Endometrial microvascular endothelial cells (primary cell): Measurements from ENCODE around the gene CGN. TPM values are rescaled to one million over a fixed set of nuclear protein-coding genes. Genes with fewer than 3 reads are reported as not detected.

ENCODE experiments used
- in situ Hi-C: cut with HindIII; loops from 2 replicates; pipeline ENCODE4 v1.10.0; 2017; ENCODE audit warnings: low sequenced_read_pairs, low pct_unique_long_range_greater_than_20kb; ENCODE audit errors: inconsistent ontology term
- total RNA-seq: library from RNA; depleted of rRNA; stranded (reverse); fragments of >200 nt; gene quantifications from one replicate; pipeline ENCODE4 v1.2.3, GENCODE V29; 2015; ENCODE audit errors: inconsistent ontology term

Gene CGN
- total RNA-seq, 1 donor from 2014 or later, result 0.09 TPM

DNA sequence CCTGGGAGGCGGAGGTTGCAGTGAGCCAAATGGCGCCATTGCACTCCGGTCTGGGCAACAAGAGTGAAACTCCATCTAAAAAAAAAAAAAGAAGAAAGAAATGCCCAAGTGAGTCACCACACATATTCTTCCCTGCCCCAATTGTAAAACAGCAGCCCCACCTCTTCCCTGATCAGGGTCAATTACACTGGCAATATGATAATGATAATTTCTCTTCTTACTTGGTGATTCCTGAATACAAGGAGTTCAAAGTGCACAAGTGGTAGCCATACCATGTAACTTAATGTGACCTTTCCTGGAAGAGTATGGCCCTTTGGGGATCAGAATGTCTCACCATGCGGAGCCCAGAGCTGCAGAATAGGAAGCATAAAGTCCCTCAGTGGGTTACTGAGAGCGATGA lies 11.8 kb upstream of the CGN start:
- in situ Hi-C loops, result no loop called here

DNA sequence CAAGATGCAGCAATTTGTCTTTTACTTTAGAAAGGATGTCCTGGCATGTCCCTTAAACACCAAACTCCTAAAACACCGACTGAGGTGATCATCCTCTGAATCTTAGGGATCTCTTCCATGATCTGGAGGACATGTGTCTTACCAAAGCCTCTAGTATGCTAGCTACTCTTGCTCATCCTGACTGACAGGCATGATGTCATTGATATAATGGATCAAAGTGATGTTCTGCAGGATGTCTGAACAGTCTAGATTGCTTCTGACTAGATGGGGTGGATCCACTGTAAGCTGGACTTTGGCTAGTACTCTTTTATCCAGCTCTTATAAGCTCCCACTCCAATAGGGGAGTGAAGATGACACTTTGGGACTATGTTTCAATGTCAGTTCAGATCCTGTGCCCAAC lies 11.3 kb upstream of the CGN start:
- in situ Hi-C loops, result no loop called here

DNA sequence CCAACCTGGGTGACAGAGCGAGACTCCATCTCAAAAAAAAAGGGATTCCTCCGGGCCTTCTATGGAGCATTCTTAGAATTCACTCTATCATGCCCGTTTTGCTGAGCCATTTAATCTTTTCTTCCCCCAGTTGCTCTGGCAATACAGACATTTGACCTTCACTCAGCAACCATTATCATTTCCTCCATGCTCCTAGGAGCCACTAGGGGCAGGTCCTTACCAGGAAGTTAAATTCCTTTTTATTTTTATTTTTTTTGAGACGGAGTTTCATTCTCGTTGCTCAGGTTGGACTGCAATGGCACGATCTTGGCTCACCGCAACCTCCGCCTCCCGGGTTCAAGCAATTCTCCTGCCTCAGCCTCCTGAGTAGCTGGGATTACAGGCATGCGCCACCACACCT lies 9.7 kb upstream of the CGN start:
- in situ Hi-C loops, result no loop called here

DNA sequence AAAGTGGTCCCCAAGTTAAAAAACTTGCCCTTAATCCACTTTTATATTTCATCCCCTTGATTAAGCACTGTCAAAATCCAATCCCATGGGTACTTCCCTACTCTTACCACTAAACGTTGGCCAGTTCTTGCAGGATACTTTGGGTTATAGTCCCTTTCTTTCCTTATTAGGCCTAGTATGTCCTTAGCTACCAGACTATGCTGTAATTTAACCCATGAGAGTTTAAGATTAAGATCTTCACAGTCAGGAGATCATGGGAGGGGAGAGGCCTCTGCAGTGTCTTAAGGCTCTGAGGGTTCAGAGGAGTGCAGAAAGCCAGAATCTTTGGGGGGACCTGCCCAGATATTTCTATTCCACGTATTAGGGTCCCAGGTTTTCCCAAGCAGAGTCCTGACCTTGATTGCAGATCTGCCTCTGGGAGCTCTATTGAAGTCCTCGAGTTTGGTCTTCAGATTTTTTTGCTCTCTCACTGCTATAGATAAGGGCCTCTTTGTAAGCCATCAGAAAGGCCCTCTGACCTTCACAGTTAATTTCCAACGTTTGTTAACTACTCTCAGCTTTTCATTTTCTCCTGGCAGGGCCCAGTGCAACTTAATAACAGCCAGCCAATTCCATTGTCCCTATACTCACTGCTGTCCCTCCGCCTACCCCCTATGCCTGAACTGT lies 9.0 kb upstream of the CGN start:
- in situ Hi-C loops, result no loop called here

DNA sequence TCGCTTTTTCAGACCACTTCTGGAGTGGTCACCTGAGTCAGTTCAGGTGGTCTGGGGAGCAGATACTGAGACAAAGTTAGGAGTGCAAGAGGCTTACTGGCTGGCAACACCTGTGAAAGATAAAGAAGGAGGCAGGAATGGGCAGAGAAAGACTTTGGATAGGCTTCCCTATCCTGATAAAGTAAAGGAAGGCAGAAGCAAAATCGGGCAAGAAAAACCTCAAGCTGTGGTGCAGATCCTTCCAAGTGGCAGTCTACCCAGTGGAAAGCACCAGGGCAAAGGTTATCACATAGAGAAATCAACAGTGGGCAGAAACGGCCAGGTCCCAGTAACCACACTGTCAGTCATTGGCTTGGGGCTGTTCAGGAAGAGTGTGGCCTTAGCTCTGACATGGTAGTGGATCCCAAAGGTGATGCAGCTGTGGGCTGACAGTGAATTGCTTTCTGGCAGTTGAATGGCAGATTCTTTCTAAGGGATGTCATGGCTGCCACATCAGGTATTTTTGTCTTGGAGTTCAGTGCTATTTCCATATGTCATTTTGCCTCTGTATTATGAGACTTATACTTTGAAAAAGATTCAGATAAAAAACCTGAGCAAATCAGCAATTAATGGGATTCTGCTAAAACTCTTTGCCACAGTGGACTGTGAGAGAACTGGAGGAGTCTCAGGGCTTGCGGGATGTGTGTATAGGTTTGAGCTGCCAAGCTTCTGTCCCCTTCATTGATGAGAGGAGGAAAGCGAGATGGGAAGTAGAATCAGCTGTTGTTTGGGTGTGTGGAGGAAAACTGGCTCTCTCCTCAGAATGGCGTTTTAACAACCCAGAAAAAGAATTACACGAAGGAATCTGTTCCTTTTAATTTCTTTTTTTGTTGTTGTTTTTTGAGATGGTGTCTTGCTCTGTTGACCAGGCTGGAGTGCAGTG lies 8.1 kb upstream of the CGN start:
- in situ Hi-C loops, result no loop called here

DNA sequence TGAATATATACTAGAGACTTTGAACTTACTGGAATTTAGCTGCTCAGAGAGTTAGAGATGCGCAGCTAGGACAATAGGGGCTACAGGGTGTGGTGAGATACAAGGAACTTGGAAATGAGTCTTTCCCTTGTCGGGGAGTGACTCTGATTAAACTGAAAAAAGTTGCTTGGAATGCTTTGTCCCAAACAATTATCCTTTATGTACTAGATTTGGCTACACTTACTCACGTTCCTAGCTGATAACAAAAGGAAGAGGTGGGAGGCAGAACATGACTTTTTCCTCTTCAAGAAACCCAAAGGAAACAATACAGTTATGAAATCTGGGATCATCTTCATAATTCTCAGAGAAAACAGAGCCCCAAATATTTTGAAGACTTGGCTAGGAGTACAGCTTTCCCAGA lies 6.9 kb upstream of the CGN start:
- in situ Hi-C loops, result no loop called here

DNA sequence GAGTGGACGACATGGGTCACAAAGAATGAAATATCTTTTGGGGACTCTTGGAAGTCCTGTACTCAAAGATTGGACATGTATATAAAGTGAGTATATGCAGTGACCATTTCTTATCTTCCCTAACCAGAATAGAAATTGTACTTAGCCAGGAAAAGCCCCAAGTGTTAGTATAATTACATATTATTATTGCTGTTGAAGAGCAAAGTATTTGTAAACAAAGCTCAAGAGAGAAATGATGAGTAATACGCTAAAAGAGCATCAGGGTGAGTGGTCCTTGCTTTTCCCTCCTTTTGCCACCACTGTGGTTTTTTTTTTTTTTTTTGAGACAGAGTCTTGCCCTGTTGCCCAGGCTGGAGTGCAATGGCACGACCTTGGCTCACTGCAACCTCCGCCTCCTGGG lies 6.4 kb upstream of the CGN start:
- in situ Hi-C loops, result no loop called here

DNA sequence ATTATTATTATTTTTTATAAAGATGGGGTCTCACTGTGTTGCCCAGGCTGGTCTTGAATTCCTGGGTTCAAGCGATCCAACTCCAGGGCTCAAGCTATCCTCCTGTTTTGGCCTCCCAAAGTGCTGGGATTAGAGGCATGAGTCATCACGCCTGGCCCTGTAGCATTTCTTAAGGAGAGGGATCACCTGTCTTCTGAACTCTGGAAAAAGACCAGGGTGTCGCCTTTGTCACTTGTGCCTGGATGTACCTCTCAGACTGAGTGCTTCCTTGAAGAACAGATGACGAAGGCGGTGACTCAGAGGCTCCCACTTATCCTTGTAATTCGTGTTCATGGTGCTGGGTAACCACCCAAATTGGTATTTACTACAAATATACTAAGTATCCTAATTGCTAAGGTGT lies 2.4 kb upstream of the CGN start:
- in situ Hi-C loops, result no loop called here

DNA sequence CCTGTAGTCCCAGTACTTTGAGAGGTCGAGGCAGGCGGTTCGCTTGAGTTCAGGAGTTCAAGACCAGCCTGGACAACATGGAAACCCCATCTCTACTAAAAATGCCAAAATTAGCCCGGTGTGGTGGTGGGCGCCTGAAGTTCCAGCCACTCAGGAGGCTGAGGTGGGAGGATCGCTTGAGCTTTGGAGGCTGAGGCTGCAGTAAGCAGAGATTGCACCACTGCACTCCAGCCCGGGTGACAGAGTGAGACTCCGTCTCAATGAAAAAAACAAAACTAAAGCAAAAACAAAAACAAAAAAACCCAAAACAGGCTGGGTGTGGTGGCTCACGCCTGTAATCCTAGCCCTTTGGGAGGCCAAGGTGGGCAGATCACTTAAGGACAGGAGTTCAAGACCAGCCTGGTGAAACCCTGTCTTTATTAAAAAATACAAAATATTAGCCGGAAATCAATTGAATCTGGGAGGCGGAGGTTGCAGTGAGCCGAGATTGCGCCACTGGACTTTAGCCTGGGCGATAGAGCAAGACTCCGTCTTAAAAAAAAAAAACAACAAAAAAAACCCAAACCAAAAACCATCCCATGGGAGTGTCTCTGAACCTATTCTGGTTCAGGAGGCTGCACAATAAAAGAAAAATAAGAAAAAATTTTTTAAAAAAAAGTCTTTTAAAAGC lies 1.7 kb upstream of the CGN start:
- in situ Hi-C loops, result no loop called here

DNA sequence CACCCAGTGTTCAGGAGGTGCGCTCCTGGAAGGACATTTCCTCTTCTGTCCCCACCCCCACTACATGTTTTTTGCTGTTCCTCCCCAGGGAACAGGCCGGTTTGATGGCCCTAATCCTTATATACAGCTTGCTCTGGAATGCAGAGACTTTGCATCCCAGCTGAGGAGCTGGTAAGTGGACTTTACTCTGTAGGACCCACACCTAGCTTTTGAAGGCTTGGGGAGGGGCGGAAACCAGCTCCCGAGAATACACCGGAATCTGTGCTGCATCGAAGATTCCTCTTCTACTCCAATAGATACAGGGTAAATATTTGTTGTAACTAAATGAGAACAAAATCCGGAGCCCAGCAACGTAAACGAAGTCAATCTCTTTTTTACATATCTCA lies 1.2 kb upstream of the CGN start:
- in situ Hi-C loops, result no loop called here

DNA sequence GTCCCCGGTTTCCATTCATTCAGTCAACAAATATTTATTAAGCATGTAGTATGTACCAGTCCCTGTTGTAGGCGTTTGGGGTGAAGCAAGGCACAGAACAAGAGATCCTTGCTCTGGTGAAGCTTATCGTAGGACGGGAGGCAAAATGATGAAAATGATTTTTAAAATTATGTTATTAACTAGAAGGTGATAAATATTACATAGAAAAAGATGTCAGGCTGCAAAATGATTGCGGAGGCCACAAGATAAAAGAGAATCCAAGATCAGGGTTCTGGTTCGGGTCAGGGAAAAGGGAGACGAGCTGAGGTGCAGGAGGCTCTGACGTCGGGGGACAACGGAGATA lies 602 bp upstream of the CGN start:
- in situ Hi-C loops, result no loop called here

DNA sequence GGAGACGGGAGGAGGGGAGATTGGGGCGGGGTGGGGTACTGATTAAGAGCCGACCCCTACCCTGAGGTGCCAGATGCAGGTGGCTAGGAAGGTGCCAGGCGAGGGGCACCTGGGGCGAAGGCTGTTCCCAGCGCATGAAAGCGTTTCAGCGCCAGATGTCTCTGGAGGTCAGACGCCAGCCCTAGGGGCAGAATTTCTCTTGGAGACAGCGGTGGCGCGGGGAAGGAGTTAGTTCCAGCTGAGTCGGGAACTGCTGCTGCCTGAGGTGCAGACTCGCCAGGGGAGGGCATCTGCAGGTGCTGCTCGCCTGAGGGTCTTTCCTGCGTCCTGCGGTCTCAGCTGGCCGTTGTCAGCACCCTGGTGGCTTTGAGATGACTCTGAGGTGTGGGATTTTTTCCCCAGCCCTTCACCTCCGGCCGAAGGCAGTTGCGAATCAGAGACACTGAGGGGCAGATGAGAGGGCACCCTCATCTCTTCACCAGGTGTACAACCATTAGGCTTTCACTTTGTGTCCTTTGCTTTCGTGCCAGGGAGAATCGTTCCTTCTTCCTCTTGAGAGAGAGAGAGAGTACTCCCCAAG lies 539 bp downstream of the CGN start:
- in situ Hi-C loops, result no loop called here

DNA sequence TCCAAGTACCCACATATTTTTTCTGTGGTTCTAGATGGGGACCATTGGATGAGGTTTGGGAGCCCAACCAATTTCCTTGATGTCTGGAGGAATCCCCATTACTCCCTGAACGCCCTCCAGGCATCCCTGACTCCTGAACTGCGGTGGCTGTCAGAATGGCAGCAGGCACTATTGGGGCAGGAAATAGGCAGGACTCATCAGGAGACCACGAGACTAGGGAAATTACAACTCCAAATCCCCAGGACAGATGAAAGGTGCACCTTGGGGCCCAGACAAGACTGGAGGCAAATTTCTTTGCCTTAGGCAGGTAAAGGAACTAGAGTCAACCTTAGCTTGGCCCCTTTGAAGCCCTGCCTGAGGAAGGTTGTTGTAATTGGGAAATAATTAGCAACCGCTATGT lies 1.1 kb downstream of the CGN start:
- in situ Hi-C loops, result no loop called here

DNA sequence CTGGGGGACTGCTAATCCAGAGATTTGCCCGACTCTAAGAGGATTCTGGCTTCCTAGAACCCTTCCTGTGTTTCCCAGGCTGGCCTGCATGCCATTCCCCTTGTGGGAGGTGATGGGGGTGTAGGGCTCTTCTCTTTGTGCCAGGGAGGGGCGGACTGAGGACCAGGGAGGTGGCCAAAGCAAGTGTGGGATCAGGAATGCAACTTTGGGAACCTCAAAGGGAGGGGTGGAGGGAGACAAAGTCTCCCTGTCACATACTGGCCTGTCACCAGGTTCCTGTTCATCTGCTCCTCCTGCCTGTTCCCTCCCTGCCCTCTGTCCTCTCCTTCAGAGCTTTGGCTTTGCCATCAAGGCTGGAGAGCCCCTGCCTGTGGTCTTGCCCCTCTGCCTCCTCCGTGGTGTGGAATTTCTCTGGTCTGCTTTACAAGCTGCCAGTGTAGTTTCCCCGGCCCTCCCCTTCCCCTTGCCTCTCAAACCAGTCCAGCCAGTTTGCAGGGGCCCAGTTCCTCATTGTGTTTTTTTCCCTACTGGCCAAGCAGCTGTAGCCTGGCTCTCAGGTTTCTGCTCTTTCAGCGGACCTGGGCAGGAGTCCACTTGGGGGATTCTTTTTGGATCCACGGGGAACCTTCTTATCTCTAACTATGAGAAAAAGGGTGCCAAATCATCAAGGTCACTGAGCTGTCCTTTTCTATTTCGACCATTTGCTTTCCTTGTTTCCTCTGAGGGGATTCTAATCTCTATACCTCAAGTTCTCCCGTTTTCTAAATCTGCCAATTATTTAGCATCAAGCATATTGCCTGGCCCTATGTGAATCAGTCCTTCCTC lies 1.8 kb downstream of the CGN start:
- in situ Hi-C loops, result no loop called here

DNA sequence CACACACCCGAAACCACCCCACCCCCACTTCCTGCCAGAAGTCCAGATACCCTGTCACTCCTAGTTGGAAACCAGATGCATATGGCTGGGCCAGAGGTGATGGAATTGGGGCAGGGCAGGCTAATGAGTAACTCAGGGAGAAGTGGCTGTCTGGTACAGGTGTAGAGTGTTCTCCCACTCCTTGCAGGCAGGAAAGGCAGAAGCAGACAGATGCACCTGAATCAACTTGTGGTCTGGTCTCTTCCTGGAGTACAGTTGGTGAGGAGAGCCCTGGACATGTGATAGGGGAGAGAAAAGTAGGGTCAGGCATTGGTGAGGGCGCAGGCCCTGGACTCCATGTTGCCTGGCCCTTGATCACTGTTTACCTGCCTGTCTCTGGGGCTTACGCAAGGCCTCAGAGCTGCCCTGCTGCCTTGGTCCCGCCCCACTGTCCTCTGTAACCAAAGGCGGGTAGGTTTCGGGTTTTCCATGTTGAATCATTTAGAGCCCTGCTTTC lies 2.5 kb downstream of the CGN start:
- in situ Hi-C loops, result no loop called here

DNA sequence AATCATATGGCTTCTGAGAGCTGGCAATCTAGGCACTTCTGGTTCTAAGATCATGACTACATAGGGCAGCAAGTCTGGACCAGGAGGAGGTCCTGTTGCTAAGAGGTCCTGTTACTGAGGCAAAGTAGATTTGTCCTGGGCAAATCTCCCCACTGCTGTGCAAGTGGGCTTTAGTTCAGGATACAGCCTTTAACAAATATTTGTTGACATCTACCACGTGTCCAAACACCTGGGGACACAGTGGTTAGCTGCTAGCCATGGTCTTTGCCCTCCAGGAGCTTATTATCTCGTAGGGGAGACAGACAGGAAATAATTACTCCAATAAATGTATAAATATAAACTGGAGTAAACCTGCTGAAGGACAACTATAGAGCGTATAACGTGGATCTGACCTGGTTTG lies 3.2 kb downstream of the CGN start:
- in situ Hi-C loops, result no loop called here

DNA sequence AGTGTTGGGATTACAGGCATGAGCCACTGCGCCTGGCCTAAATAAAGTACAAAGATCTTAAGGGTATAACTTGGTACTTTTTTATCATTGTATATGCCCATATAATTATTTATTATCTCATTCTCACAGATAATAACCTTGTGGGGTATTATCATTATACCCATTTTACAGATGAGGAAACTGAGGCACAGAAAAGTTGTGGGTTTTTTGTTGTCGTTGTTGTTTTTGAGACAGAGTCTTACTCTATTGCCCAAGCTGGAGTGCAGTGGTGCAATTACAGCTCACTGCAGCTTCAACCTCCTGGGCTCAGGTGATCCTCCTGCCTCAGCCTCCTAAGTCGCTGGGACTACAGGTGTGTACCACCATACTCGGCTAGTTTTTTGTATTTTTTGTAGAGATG lies 4.1 kb downstream of the CGN start:
- in situ Hi-C loops, result no loop called here

DNA sequence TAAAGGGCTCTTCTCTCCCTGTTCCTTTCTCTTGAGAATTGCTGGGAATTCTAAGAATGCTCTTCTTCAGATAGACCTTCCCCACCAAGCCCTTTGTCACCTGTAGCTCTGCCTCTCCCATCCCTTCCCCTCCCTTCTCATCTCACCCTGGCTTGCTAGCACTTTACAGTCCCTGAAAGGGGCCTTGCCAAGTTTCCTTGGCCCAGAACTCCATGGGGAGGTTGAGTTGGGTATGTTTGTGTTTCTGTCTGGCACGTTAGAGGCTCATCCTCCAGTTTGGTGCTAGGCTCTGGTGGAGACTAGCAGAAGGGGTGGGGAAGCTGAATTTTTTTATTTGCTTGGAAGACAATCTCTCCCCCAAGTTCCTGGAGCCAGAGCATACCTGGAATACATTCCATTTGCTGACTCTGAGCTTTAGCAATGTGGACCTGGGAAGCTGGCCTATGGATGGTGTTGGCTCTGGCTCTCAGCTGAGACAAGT lies 4.9 kb downstream of the CGN start:
- in situ Hi-C loops, result no loop called here

DNA sequence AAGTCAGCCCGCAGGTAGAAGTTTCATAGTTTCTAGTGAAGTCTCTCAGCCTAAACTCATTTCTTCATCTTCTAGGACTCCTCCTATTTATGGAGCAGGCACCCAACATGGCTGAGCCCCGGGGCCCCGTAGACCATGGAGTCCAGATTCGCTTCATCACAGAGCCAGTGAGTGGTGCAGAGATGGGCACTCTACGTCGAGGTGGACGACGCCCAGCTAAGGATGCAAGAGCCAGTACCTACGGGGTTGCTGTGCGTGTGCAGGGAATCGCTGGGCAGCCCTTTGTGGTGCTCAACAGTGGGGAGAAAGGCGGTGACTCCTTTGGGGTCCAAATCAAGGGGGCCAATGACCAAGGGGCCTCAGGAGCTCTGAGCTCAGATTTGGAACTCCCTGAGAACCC lies 7.2 kb downstream of the CGN start:
- in situ Hi-C loops, result no loop called here
